K562 (cell line): Measurements from ENCODE around the gene DAD1. TPM values are rescaled to one million over a fixed set of nuclear protein-coding genes. Genes with fewer than 3 reads are reported as not detected.
A peak's percentile ranks its signal among the peaks of the same experiment; 100 is the strongest.

Source experiments
- ATAC-seq: fragments of 200-7000 bp; cut with Tn5 transposase; 3 replicates; pipeline ENCODE4 v1.9.1; 2020; ENCODE audit warnings: moderate library complexity
- BruUV-seq: library from RNA; stranded (reverse); fragments of 400-500 nt; replicated peaks from 2 replicates; lab custom pipeline; 2021; lab: Mats Ljungman, UMichigan
- CTCF ChIA-PET: fragments of 300-600 bp; formaldehyde crosslinking; extraction: SDS; loops from one replicate; lab custom pipeline; 2021; ENCODE audit warnings: low intra/inter-chr PET ratio; lab: Yijun Ruan, JAX
- POLR2A ChIA-PET: fragments of 300-600, 350-650 bp; sonication (Branson Sonifier 250); formaldehyde crosslinking; extraction: SDS; loops from one replicate; lab custom pipeline; 2021; ENCODE audit warnings: antibody characterized with exemption, inconsistent platforms; lab: Yijun Ruan, JAX
- DNase-seq, 4 experiments: peaks; one replicate each; pipeline versions ENCODE4 v3.0.0 to v3.0.0-alpha.2; 2011 to 2018; ENCODE audit warnings: low spot score in 3 of 4, mixed read lengths in 3 of 4; ENCODE audit errors: extremely low read depth in 1 of 4
- FAIRE-seq: peaks from 2 replicates; lab custom pipeline; 2011; peaks lifted over from hg19 to GRCh38; lab: Jason Lieb, UNC
- H2AFZ ChIP-seq: 2 replicates; pipeline ENCODE4 v1.6.0; 2011; ENCODE audit warnings: low read depth, low read length, control low read depth, inconsistent platforms
- H3K27ac ChIP-seq: fragments of 200-600 bp; 3 replicates; pipeline ENCODE4 v1.8.0; 2011; ENCODE audit warnings: low read depth, mild to moderate bottlenecking, control low read depth, inconsistent platforms, low read length, moderate library complexity, mixed read lengths; ENCODE audit errors: extremely low read depth
- H3K27me3 ChIP-seq, 2 experiments: fragments of 300-600 bp in 1 of 2; 2 replicates in 1 of 2; 3 replicates in 1 of 2; pipeline versions ENCODE4 v1.6.0 to v1.8.0; 2011; ENCODE audit warnings: inconsistent platforms in 2 of 2, low read length in 2 of 2, mild to moderate bottlenecking in 1 of 2, mixed read lengths in 1 of 2, moderate library complexity in 1 of 2; ENCODE audit not compliant: control insufficient read depth in 2 of 2, insufficient read depth in 2 of 2
- H3K36me3 ChIP-seq: fragments of 300-600 bp; 3 replicates; pipeline ENCODE4 v1.8.0; 2011; ENCODE audit warnings: mild to moderate bottlenecking, low read length, inconsistent platforms; ENCODE audit not compliant: control insufficient read depth, insufficient read depth
- H3K4me1 ChIP-seq, 2 experiments: fragments of 200-600 bp in 1 of 2; replicated peaks in 1 of 2; 2 replicates in 1 of 2; 3 replicates in 1 of 2; pipeline versions ENCODE4 v1.5.1 to v1.8.0; 2011; ENCODE audit warnings: inconsistent platforms in 2 of 2, low read length in 2 of 2, mild to moderate bottlenecking in 1 of 2, mixed read lengths in 1 of 2, moderate library complexity in 1 of 2; ENCODE audit not compliant: control insufficient read depth in 2 of 2, insufficient read depth in 2 of 2
- H3K4me2 ChIP-seq: 2 replicates; pipeline ENCODE4 v1.6.1; 2011; ENCODE audit warnings: low read length, control low read depth, inconsistent platforms, mixed read lengths; ENCODE audit not compliant: insufficient read depth
- H3K4me3 ChIP-seq: fragments of 200-600 bp; sonication (generic), shearing (Covaris generic); 2 replicates; pipeline ENCODE4 v1.5.1; 2016; ENCODE audit warnings: control low read depth, inconsistent platforms
- H3K79me2 ChIP-seq: fragments of 200-600 bp; 3 replicates; pipeline ENCODE4 v1.8.0; 2011; ENCODE audit warnings: low read length, inconsistent platforms; ENCODE audit not compliant: control insufficient read depth, insufficient read depth
- H3K9ac ChIP-seq, 2 experiments: 2 replicates each; pipeline versions ENCODE4 v1.6.0 to v1.6.1; 2011; ENCODE audit warnings: low read depth in 2 of 2, low read length in 2 of 2, control low read depth in 1 of 2, inconsistent platforms in 1 of 2, mild to moderate bottlenecking in 1 of 2, mixed read lengths in 1 of 2; ENCODE audit not compliant: insufficient read depth in 1 of 2
- H3K9me1 ChIP-seq: one replicate; pipeline ENCODE4 v1.6.0; 2011; ENCODE audit warnings: inconsistent platforms, mild to moderate bottlenecking, low read length, moderate library complexity; ENCODE audit not compliant: control insufficient read depth, insufficient read depth
- H3K9me3 ChIP-seq: replicated peaks from 2 replicates; pipeline ENCODE4 v1.5.1; 2011; ENCODE audit warnings: low read depth, low read length, inconsistent platforms; ENCODE audit not compliant: control insufficient read depth, insufficient read depth
- H4K20me1 ChIP-seq: replicated peaks from 2 replicates; pipeline ENCODE4 v1.6.1; 2011; ENCODE audit warnings: low read length, inconsistent platforms, mixed read lengths; ENCODE audit not compliant: control insufficient read depth, insufficient read depth
- GTF2A2 ChIP-seq: IDR thresholded peaks from 2 replicates; pipeline ENCODE4 v1.6.1; 2016; ENCODE audit warnings: mild to moderate bottlenecking, missing genetic modification characterization, missing compliant biosample characterization
- HDAC6 ChIP-seq: IDR thresholded peaks from 2 replicates; pipeline ENCODE4 v1.6.1; 2012; ENCODE audit warnings: low read depth, mild to moderate bottlenecking, control low read depth, inconsistent platforms, low read length, moderate library complexity
- HSF4 ChIP-seq: fragments of 250-450 bp; sonication (Bioruptor Pico); IDR thresholded peaks from 2 replicates; pipeline ENCODE4 v2.1.2; 2022; ENCODE audit warnings: mild to moderate bottlenecking, moderate library complexity, borderline replicate concordance
- SMAD4 ChIP-seq: fragments of 250-450 bp; sonication (Bioruptor Pico); conservative IDR thresholded peaks from 2 replicates; pipeline ENCODE4 v1.8.0; 2021; ENCODE audit warnings: inconsistent platforms, mild to moderate bottlenecking, moderate library complexity
- WGBS: fragments of 100-300 bp; shearing (Covaris generic); methylation state at CpG from one replicate; pipeline ENCODE4 v1.1.6; 2016; ENCODE audit warnings: low coverage, mixed read lengths; ENCODE audit not compliant: insufficient coverage; ENCODE audit errors: missing lambda C conversion rate; 5-methylcytosine and 5-hydroxymethylcytosine counted together
- in situ Hi-C: fragments of 300-500 bp; cut with MboI; formaldehyde crosslinking; loops from 4 replicates; pipeline ENCODE4 v1.15.0; 2018; ENCODE audit warnings: inconsistent platforms, mixed read lengths
- intact Hi-C: fragments of 100-400 bp; cut with micrococcal nuclease; formaldehyde crosslinking; loops from 2 replicates; pipeline ENCODE4 v1.14.2; 2022
- polyA plus RNA-seq, 8 experiments: library from polyadenylated mRNA; depleted of rRNA in 4 of 8; stranded (reverse) in 5 of 8; unstranded in 3 of 8; fragments of >200 nt; fragmentation: Nextera tagmentation in 2 of 8; fragmentation: Illumina TruSeq in 1 of 8; extraction: Ambion mirVana in 2 of 8; extraction: Trizol in 1 of 8; gene quantifications; 2 replicates each; pipeline versions ENCODE4 v1.2.1 to v1.2.3, GENCODE V29; 2011 to 2014; ENCODE audit warnings: inconsistent platforms in 1 of 8, missing spikeins in 1 of 8
- total RNA-seq, 7 experiments: library from RNA; depleted of rRNA in 6 of 7; stranded (reverse); fragments of >200 nt in 6 of 7; fragmentation: Illumina TruSeq in 2 of 7; extraction: Trizol in 2 of 7; gene quantifications; 2 replicates each; pipeline versions ENCODE4 v1.2.1 to v1.2.3, GENCODE V29; 2011 to 2021; ENCODE audit warnings: low replicate concordance in 1 of 7
- TF ChIP-seq, protein P1 (sequence below): fragments of 450-650 bp; IDR thresholded peaks from 2 replicates; pipeline ENCODE4 v1.6.1; 2016; ENCODE audit warnings: borderline replicate concordance

The DAD1 gene
- total and polyA plus RNA-seq, 9 of the 15 experiments (the other 6 are each of a cell fraction or from before 2014, with no cell fraction given): 104 to 617 (median 222) TPM

DNA sequence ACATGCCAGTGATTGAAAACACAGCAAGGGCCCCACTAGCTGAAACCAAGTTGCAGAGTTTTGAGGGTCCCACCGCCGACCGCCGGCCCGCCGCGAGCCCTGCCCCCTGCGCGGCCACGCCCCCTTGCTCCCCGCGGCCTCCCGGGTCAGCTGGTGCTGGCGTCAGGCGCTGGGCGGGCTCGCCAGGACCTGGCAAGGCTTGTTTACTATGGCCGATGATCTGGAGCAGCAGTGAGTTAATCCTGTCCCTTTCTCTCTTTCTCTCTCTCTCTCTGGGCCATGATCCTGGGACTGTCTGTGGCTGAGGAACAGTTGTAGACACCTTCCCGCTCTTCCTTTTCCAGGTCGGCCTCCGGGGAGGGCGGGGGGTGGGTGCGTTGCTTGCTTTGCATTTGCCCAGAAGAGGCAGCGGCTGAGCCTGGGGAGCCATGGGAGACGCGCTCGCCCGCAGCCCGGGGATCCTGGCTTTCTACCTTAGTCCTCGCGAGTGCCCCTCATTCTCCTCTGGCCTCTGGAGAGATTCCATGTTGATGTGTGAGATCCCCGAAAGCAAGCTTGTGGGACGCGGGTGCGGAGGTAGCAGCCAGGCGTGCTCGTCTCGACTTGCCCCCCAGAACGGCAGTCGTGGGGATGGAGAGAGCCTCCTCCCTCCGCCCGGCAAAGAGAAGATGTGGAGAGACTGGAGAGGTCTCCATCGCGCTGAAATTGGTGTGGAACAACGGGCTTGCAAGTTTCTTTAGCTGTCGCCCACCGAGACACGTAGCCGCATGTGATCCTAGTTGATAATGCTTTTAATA is 9.3 kb upstream of the DAD1 start, which contains the start of gene ABHD4 (continued):
- TF ChIP-seq, protein P1, sequence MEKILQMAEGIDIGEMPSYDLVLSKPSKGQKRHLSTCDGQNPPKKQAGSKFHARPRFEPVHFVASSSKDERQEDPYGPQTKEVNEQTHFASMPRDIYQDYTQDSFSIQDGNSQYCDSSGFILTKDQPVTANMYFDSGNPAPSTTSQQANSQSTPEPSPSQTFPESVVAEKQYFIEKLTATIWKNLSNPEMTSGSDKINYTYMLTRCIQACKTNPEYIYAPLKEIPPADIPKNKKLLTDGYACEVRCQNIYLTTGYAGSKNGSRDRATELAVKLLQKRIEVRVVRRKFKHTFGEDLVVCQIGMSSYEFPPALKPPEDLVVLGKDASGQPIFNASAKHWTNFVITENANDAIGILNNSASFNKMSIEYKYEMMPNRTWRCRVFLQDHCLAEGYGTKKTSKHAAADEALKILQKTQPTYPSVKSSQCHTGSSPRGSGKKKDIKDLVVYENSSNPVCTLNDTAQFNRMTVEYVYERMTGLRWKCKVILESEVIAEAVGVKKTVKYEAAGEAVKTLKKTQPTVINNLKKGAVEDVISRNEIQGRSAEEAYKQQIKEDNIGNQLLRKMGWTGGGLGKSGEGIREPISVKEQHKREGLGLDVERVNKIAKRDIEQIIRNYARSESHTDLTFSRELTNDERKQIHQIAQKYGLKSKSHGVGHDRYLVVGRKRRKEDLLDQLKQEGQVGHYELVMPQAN: peak; percentile 19; the same call in 1 of the 2 replicates

DNA sequence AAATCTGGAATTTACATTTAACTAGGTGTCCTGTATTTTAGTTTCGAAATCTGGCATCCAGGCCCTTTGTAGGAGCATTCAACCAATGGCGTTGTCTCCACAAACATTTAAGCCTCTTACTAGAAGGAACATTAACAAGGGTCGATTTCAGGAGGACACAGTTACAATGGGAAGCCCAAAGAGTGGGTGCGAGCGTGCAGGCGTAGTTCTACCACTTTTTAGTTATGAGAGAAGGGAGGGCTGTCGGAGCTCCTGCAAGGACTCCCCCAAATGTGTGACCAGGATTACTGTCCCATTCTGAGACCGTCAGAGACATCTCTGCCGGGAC is 8.7 kb upstream of the DAD1 start:
- intact Hi-C loops: no loop called here
- TF ChIP-seq HDAC6: no peak
- TF ChIP-seq GTF2A2: no peak
- no peak for TF ChIP-seq HSF4 (CRISPR knock-in tag)
- 0 out of 2 replicates have a peak, but pooled peaks have one; percentile 19 for TF ChIP-seq SMAD4
- H2AFZ ChIP-seq: peak overlapping the region; percentile 89
- in situ Hi-C loops: no loop called here
- peaks cover 11% of the 10 kb centered on the region; the same call in 2 of the 3 replicates for H3K36me3 ChIP-seq
- H3K79me2 ChIP-seq: peaks cover 14% of the 10 kb centered on the region
- peak overlapping the region; percentile 56 for H3K4me3 ChIP-seq
- peaks cover 2% of the 10 kb centered on the region for H3K9me1 ChIP-seq
- peaks cover 16 to 52% of the 10 kb centered on the region in 2 experiments; a peak in 4 of 5 replicates for H3K4me1 ChIP-seq
- H3K9ac ChIP-seq: peak overlapping the region; percentile 68 to 94; a peak in 3 of 4 replicates
- CTCF ChIA-PET: no interaction called here
- H3K27ac ChIP-seq: peak overlapping the region; percentile 72
- no peaks in the 10 kb centered on the region for H3K9me3 ChIP-seq
- WGBS: 4% methylated on average over 9 of the region's 9 CpGs
- H3K27me3 ChIP-seq: no peaks in the 10 kb centered on the region
- H4K20me1 ChIP-seq: no peaks in the 10 kb centered on the region
- POLR2A ChIA-PET: interaction anchor here (0.7 to 1.6 kb wide), 4 partner anchors 13 to 748 kb away, joined by 3 to 4 read pairs (median 3); no protein-coding TSS in a partner anchor
- no peak for DNase-seq
- FAIRE-seq: no peak
- H3K4me2 ChIP-seq: peak overlapping the region; percentile 87
- BruUV-seq: no TSS peak
- peak; percentile 12 for ATAC-seq
